GM18873 (cell line): Measurements from ENCODE around the gene THAP12.
"Not testable (repeated sequence)": the region's sequence is repeated elsewhere in the genome, so short reads cannot be mapped to it uniquely, and the experiment has no call there.

Source experiments
- ATAC-seq: cut with Tn5 transposase; IDR thresholded peaks from one replicate; pipeline ENCODE4 v1.9.1; 2021; ENCODE audit warnings: mild to moderate bottlenecking, moderate library complexity, moderate number of reproducible peaks; ENCODE audit not compliant: unreplicated experiment, low FRiP score

THAP12 gene

GRCh38 chr11:76329084-76329648 lies 51.8 kb downstream of the THAP12 start:
- no peak for ATAC-seq

GRCh38 chr11:76327756-76328388 lies 53.1 kb downstream of the THAP12 start:
- ATAC-seq, result no peak

GRCh38 chr11:76327202-76327601 lies 53.7 kb downstream of the THAP12 start:
- no peak for ATAC-seq

GRCh38 chr11:76325185-76325584 lies 55.7 kb downstream of the THAP12 start:
- no peak for ATAC-seq

GRCh38 chr11:76323804-76324203 lies 57.1 kb downstream of the THAP12 start:
- ATAC-seq, result no peak

GRCh38 chr11:76323375-76323774 lies 57.6 kb downstream of the THAP12 start:
- not testable (repeated sequence) for ATAC-seq

GRCh38 chr11:76322942-76323341 lies 58.0 kb downstream of the THAP12 start:
- no peak for ATAC-seq

- no peak for ATAC-seq
Observed at GRCh38 chr11:76322540-76322939, 58.4 kb downstream of the THAP12 start.

GRCh38 chr11:76321820-76322524 lies 59.0 kb downstream of the THAP12 start:
- no peak for ATAC-seq

GRCh38 chr11:76321340-76321739 lies 59.6 kb downstream of the THAP12 start:
- no peak for ATAC-seq

- ATAC-seq, result no peak
Observed at GRCh38 chr11:76320929-76321328, 60.0 kb downstream of the THAP12 start.

- ATAC-seq, result not testable (repeated sequence)
Observed at GRCh38 chr11:76319798-76320197, 61.1 kb downstream of the THAP12 start.

GRCh38 chr11:76318744-76319384 lies 62.1 kb downstream of the THAP12 start:
- ATAC-seq, result no peak

GRCh38 chr11:76317296-76317695 lies 63.6 kb downstream of the THAP12 start:
- no peak for ATAC-seq

GRCh38 chr11:76316726-76317125 lies 64.2 kb downstream of the THAP12 start:
- ATAC-seq, result no peak

GRCh38 chr11:76315182-76315853 lies 65.6 kb downstream of the THAP12 start:
- no peak for ATAC-seq

- no peak for ATAC-seq
Observed at GRCh38 chr11:76314741-76315090, 66.2 kb downstream of the THAP12 start.

- ATAC-seq, result no peak
Observed at GRCh38 chr11:76313913-76314740, 66.8 kb downstream of the THAP12 start.

- no peak for ATAC-seq
Observed at GRCh38 chr11:76313271-76313670, 67.7 kb downstream of the THAP12 start.
